ENCODE measurements around the gene FGR.

The FGR gene

GRCh38 chr1:27617420-27617819, 17.6 kb downstream of the FGR start:
- no peak for DNase-seq

GRCh38 chr1:27616441-27616840, 18.5 kb downstream of the FGR start:
- no peak for DNase-seq

- no peak for DNase-seq
These were observed 19.4 kb downstream of the FGR start for GRCh38 chr1:27615346-27616192.

DNA sequence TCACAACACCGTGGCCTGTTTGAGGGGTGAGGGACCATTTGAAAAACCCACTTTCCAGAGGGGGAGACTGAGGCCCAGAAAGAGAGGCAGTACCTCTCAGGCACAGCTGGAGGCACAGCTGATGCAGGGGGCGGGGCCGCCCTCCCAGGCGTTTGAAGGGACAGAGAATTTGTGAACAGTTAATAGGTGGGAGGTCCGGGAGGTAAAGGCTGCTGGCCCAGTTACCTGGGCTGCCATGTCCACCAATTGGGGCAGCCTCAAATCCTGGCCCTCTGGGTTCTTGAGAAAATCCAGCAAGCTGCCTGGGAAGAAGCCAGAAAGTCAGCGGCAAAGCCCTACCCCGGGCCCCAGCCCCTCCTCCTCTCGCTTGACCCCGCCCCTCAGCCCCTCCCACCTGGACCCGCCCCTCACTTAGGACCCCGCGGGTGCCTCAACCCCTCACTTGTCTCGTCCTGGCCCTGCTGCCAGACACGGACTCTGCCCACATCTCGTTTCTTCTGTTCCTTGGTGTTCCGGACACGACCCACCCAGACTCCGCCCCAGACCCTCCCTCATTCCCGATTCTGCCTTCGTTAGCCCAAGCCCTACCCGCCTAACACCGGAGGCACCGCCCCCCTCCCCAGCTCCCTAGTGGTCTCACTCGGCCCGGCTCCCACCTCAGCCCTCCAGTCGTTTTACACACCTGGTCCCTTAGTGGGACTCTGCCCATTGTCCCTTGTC, 20.2 kb downstream of the FGR start:
- no peak for DNase-seq

- DNase-seq, result no peak
These were observed 20.9 kb downstream of the FGR start for GRCh38 chr1:27614043-27614624.

GRCh38 chr1:27612718-27613117, 22.3 kb downstream of the FGR start:
- DNase-seq, result no peak

- no peak for DNase-seq
These were observed 23.5 kb downstream of the FGR start for GRCh38 chr1:27611450-27611849.

DNA sequence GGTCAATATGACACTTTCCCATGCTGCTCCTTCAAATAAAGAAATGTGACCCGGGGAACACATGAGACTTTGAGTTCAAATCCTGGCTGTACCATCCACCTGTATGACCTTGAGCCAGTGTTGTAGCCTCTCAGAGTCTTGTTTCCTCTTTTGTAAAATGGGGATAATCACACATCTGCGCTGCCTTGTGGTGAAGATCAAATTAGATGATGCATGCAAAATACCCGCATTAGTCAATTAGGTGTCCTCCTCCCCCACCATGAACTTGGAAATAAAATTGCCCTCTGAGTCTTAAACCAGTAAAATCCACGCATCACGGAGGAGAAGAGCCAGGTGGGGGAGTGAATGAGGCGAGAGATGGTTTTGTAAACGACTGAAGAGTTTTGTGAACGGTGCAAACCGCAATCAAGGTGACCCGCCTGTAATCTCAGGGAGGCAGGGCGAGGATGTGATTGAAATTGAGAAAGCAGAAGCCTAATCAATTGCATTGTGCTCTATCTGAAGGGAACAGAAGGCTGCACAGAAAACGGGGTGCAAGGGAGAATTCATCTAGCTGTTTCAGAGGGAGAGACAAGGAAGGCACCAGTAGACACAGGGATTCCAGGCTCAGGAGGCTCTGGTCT, 25.3 kb downstream of the FGR start:
- DNase-seq, result no peak

DNA sequence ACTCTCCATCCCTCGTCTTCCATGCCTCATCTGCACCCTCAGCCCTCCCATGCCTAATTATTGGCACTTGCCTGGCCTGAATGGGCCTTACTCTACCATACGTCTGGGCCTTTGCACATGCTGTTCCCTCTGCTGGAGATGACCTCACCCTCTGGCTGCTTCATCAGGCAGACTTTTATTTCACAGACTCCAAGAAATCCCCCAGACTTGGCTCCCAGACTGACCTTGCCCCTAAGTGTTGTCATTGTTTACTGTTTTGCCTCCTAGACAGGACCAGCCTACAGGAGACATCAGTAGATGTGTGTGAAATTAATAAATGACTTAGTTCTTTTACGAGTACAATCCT, 25.8 kb downstream of the FGR start:
- no peak for DNase-seq

GRCh38 chr1:27607239-27607804, 27.7 kb downstream of the FGR start:
- no peak for DNase-seq

- no peak for DNase-seq
These were observed 28.2 kb downstream of the FGR start for GRCh38 chr1:27606708-27607238.

DNA sequence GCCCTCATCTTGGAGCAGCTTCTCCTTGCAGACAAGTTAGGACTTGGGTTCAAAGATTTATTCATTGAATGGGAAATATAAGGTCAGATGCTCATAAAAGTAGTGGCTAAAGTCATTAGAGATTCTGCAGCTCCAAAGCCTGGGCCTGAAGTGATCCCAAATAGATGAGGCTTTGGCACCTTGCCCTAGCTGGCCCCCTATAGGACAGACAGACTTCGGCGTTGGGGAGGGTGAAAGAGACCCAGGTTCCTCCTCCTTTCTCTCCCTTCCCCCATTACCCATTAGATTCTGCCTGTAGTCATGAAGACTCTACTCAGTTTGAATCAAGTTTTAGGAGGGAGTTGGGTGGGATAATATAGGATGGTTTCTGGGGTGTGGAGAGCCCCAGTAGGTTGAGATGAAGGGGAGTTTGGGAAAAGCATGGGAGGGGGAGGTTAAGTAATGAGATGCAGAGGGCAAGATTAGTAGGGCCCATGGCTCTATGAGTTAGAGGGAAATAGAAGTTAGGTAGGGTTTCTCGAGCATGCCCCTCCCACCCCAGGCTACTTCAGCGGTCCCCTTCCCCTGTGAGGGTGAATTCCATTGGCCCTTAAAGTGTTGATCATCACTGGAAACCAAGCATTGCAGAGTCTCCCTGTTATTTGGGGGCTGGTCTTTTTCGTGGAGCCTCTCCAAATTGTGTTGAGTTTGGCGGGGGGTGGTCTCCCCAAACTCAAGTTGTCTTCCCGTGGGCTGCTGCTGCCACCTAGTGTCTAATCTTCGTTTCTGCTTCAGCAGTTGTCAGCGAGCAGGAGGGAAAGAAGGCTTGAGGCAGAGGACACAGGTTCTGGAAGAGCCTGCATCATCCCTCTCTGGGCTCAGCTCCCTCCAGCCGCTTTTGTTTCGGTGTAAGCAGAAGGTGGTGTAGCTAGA, 28.9 kb downstream of the FGR start:
- peak in 44 of 58 donors; percentile 14 to 73 (median 38) for DNase-seq

DNA sequence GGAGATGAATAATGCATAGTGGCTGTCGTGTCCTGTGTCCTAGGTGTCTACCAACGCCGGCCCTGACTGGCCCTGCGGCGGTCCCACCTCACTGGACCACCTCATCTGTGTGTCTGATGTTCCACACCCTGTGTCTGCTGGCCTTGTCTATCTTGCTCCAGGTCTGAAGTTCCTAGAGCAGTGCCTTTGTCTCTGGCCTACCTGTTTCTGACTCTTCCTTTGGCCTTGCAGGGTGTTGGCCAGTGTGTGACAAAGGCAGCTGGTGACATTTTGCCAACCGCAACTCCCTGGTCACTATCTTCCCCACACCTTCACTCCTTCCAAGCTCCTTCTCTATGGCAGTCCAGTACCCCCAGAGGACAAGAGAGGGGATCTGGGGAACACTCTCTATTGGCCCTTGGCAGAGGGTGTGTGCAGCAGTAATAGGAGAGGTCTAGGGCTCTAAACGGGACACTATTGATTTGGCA, 29.7 kb downstream of the FGR start:
- no peak for DNase-seq

DNA sequence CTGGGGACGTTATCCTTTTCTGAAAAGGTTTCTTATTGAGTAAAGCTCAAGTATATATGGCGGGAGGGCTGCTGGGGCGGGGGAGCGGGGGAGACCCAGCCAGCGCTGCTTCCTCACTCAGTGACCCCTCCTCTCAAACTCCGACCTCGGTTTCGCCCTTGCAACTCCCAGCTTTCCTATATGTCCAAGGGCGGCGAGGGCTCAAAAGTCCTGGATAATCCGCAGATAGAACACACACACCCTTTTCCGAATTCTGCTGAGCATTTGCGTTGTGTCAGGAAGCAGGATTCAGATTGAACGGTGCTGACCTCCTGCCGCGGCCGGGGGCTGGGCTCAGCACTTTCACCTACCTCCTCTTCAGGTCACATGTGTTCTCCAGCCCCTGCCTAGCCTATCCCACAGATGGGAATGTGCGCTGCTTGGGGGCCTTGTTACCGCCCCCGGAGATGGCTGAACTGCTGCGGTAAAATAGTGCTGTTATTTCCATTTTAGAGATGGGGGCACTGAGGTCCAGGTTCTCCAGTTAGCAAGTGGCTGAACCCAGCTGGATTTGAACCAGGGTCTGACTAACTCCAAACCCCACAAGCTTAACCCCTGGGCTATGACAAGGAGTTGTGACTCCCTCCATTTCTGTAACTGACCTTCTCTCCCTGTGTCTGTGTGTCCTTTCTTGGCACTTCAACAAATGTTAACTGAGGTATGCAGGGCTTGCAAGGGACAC, 30.2 kb downstream of the FGR start:
- DNase-seq, result no peak

GRCh38 chr1:27603681-27604578, 31.1 kb downstream of the FGR start, which contains the start of gene AHDC1:
Gene AHDC1, minus strand, starts transcription at chr1:27604144. Its CDS starts 52,029 bp downstream, at chr1:27552115.
- peak; percentile 49 to 90 (median 80) for DNase-seq

- peak in 6 of 58 donors; percentile 40 to 62 (median 55) for DNase-seq
These were observed 31.7 kb downstream of the FGR start for GRCh38 chr1:27603309-27603680.

- peak in 34 of 58 donors; percentile 23 to 67 (median 48) for DNase-seq
These were observed 32.3 kb downstream of the FGR start for GRCh38 chr1:27602462-27603308.

All from anterior cingulate cortex (tissue), 58 donors.